ENCODE measurements around the gene RAPGEF3. TPM values are rescaled to one million over a fixed set of nuclear protein-coding genes. Genes with fewer than 3 reads are reported as not detected.

Gene RAPGEF3
- total RNA-seq, 1 donor from 2014 or later, result 0.62 TPM

GRCh38 chr12:47725091-47725772 is 33.4 kb downstream of the RAPGEF3 start, which contains the start of gene ENDOU:
ENDOU (minus strand) TSS chr12:47725490; CDS start chr12:47725413, 77 bp downstream.
- DNase-seq (ENCODE audit: low read depth), result no peak

GRCh38 chr12:47722941-47723631 is 35.6 kb downstream of the RAPGEF3 start:
- DNase-seq (ENCODE audit: low read depth), result no peak

GRCh38 chr12:47722136-47722834 is 36.4 kb downstream of the RAPGEF3 start:
- no peak for DNase-seq (ENCODE audit: low read depth)

- no peak for DNase-seq (ENCODE audit: low read depth)
These were observed 37.2 kb downstream of the RAPGEF3 start for GRCh38 chr12:47721431-47721973.

- DNase-seq (ENCODE audit: low read depth), result no peak
These were observed 40.1 kb downstream of the RAPGEF3 start for GRCh38 chr12:47718531-47718930.

- DNase-seq (ENCODE audit: low read depth), result peak; percentile 79
These were observed 41.1 kb downstream of the RAPGEF3 start for GRCh38 chr12:47717443-47718193.

- DNase-seq (ENCODE audit: low read depth), result no peak
These were observed 41.6 kb downstream of the RAPGEF3 start for GRCh38 chr12:47717046-47717442.

GRCh38 chr12:47715877-47716548 is 42.7 kb downstream of the RAPGEF3 start:
- DNase-seq (ENCODE audit: low read depth), result no peak

GRCh38 chr12:47715393-47715876 is 43.2 kb downstream of the RAPGEF3 start:
- peak; percentile 81 for DNase-seq (ENCODE audit: low read depth)

GRCh38 chr12:47714826-47715386 is 43.8 kb downstream of the RAPGEF3 start:
- DNase-seq (ENCODE audit: low read depth), result no peak

GRCh38 chr12:47712171-47712570 is 46.5 kb downstream of the RAPGEF3 start:
- DNase-seq (ENCODE audit: low read depth), result no peak

GRCh38 chr12:47711448-47711847 is 47.2 kb downstream of the RAPGEF3 start:
- no peak for DNase-seq (ENCODE audit: low read depth)

GRCh38 chr12:47710278-47710677 is 48.4 kb downstream of the RAPGEF3 start:
- DNase-seq (ENCODE audit: low read depth), result no peak

GRCh38 chr12:47709671-47710070 is 49.0 kb downstream of the RAPGEF3 start:
- DNase-seq (ENCODE audit: low read depth), result no peak

GRCh38 chr12:47709237-47709636 is 49.4 kb downstream of the RAPGEF3 start:
- DNase-seq (ENCODE audit: low read depth), result no peak

- DNase-seq (ENCODE audit: low read depth), result no peak
These were observed 50.7 kb downstream of the RAPGEF3 start for GRCh38 chr12:47707905-47708543.

GRCh38 chr12:47707355-47707754 is 51.3 kb downstream of the RAPGEF3 start:
- no peak for DNase-seq (ENCODE audit: low read depth)

- peak; percentile 95 for DNase-seq (ENCODE audit: low read depth)
These were observed 52.9 kb downstream of the RAPGEF3 start, which contains the start of gene RPAP3 for GRCh38 chr12:47705566-47706425. RPAP3 (minus strand) TSS chr12:47706030; CDS start chr12:47702840, 3,190 bp downstream.

- DNase-seq (ENCODE audit: low read depth), result no peak
These were observed 53.5 kb downstream of the RAPGEF3 start for GRCh38 chr12:47705229-47705565.

All from myocyte (in vitro differentiated cells).